HG03066 (cell line): Measurements from ENCODE around the gene OLFM2.

Source experiments
- ATAC-seq: cut with Tn5 transposase; IDR thresholded peaks from one replicate; pipeline ENCODE4 v1.9.1; 2021; ENCODE audit warnings: low read depth; ENCODE audit not compliant: unreplicated experiment

OLFM2 gene

DNA sequence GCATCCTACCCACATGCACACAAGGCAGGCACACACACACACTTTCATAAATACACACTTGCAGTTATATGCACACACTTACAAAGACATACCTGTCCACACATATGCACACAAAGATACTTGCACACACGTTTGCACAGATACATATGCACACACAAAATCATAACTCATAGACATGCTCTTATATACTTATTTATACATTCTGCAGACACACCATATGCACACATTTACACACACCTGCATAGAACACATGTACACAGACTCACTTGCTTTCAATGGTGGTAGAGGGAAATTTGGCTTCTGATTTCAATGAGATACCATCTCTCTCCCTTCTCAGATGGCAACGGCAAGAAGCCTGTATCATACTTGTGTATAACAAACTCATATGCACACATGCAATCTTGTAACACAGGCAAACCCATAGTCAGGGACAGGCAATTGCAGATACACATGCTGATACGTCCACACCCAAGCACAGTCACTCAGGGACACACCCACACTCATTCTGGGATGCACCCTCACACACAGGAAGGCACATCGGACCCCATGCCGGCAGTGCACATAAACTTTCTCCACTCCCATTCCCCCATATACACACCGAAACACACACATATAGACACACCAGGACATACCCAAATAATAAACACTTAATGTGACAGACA lies 24.7 kb downstream of the OLFM2 start:
- ATAC-seq, result no peak

DNA sequence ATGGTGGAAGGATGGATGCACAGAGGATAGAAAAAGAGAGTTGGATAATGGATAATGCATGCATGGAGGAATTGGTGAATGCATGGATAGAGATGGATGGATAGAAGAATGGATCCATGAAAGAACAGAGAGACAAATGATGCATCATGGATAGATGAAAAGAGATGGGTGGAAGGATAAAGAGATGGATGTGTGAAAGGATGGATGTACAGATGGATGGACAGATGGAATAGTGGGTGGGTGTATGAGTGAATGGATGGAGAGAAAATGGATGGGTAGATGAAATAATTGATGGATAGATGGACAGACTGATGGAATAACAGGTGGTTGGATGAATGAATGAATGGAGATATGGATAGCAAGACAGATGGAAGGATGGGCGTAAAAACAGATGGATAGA lies 25.7 kb downstream of the OLFM2 start:
- no peak for ATAC-seq

DNA sequence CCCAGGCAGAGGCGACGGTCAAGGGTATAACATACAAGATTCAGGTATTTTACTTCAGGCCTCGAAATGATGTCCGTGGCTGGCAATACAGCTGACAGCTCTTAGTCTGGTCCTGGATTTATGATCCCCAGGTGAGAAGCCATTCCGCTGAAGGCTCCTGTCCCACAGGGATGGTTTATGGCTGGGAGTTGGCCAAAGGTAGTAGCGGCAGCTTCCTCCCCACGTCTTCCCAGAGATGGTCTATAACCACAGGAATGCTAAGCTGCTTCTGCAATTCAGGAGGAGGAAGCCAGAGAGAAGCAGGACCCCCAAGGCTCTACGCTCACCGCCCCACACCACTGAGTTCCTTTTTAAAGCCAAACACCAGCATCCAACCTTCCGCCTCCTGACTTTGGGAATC lies 27.1 kb downstream of the OLFM2 start:
- ATAC-seq, result no peak

DNA sequence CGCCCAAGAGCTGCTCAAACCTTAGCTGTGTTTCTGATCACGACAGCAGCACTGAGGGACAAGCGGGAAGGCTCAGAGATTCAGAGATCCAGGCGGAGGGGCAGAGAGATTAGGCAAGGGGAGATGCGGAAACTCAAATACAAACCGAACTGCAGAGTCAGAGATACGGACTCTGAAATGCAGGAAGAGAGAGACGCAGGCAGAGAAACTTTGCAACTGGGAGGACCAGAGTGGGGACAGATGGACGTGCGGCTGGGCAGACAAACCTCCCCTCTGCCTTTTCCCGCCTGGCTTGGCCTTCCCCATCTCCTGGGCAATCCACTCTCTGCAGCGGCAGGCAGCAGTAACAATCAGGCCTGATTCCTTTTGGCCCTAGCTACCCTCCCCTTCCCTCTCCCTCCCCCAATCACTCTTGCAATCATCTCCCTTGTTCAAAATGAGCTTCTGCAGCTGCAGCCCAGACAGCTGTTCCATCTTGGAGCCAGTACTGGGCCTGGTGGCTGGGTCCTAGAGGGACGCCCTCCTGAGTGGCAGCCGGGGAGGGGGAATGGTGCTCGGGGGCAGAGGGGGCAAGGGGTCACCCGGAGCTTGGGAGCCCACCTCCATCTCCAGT lies 29.7 kb downstream of the OLFM2 start:
- ATAC-seq, result no peak

DNA sequence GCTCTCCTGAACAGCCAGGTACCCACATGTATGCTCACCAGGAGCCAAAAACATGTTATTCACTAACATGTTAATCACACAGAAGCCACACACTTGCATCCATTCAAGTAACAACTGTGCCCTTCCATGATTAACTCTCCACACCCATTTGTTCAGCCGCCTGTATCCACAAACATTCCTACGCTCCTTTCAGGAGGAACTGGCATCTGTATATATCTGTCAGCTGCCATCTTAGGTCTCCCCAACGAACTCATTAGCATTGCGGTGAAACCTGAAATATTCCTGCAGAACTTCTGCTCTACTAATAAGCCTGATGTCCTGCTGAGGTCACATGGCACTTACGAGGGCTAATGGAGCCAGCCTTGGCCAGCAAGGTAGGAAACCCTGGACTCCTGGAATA lies 33.0 kb downstream of the OLFM2 start:
- ATAC-seq, result no peak

DNA sequence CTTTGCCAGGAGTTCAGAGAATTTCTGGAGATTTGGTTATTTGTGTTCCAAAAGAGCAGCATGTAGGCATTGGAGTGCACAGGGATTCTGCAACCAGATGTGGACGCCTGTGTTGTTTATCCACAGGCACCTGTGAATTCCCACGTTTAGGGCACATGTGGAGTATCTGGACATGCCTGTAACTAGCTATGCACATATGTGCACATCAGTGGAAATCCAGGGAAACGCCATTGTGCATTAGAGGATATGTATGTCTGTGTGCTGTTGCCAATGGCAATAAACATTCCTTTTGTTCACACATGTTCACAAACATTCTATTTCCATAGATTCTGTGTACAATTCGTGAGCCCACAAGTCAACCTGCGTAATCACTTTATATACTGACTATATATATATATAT lies 34.7 kb downstream of the OLFM2 start:
- no peak for ATAC-seq

DNA sequence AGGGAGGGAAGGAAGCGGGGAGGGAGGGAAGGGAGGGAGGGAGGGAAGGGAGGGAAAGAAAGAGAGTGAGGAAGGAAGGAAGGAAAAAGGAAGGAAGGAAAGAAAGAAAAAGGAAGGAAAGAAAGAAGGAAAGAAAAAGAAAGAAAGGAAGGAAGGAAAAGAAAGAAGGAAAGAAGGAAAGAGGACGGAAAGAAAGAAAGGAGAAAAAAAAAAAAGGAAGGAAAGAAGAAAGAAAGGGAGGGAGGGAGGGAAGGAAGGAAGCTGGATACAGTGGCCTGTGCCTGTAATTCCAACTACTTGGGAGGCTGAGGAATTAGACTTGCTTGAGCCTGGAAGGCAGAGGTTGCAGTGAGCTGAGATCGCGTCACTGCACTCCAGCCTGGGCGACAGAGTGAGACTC lies 35.3 kb downstream of the OLFM2 start:
- no peak for ATAC-seq

DNA sequence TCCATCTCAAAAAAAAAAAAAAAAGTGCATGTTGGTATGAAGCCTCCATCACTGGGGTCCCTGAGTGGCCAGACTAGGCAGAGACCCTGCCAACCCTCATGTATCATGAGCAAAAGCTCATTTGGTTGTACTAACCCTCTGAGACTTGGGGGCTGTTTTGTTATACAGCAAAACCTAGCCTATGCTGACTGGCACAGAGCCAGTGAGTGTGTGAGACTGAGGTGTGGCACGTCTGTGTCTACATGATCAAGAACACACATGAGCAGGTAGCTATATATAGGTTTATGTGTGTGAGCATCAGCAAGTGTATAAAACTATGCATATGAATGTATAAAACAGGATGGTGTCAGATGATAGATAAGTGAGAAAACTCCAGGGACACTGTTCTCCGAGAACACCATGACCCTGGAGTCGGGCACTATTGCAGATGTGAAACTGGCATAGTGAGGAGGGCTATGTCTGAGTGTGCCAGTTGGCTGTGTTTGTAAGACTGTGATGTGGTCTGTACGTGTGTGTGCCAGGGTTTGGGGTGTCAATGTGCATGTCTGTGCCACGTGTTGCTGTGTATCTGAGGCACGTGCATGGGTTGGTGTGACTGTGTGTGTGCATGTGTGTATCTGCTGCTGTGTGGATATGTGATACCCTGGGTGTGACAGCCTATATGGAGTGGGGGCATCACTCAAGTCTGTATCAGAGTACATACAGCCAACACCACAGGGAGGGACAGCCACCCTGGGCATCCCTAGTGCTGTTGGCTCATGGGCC lies 44.5 kb downstream of the OLFM2 start:
- no peak for ATAC-seq

DNA sequence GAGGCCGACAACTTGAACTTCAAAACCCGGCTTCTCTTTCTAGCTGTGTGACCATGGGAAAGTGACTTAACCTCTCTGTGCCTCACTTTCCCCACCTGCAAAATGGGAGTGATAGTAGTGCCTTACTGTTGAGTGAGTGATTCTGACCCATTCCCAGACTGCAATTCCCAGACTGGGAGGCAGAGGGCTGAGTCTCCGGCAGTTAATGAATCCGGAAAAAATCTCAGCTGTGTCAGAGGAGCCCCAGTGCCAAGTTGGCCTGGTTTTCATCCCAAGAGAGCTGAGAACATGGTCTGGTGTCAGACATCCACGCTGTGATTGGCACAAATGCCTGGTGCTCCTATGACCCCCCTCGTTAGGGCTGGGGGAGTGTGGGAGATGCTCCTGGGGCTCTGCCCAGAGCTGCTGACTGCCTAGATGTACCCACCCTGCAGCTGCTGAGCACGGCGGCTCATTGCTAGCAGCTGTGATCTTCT lies 51.2 kb downstream of the OLFM2 start:
- ATAC-seq, result no peak

DNA sequence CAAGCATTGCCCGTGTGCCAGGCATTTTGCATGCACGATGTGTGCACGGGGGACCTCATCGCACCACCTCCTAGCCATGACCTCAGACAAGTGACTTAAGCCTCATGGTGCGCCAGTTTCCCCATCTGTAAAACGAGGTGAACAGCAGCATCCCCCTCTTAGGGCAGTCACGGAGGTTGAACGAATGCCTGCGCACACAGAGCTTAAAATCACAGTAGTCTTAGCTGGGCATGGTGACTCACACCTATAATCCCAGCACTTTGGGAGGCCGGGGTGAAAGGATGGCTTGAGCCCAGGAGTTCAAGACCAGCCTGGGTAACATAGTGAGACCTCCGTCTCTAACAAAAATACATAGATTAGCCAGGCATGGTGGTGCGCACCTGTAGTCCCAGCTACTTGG lies 52.6 kb downstream of the OLFM2 start:
- ATAC-seq, result no peak

DNA sequence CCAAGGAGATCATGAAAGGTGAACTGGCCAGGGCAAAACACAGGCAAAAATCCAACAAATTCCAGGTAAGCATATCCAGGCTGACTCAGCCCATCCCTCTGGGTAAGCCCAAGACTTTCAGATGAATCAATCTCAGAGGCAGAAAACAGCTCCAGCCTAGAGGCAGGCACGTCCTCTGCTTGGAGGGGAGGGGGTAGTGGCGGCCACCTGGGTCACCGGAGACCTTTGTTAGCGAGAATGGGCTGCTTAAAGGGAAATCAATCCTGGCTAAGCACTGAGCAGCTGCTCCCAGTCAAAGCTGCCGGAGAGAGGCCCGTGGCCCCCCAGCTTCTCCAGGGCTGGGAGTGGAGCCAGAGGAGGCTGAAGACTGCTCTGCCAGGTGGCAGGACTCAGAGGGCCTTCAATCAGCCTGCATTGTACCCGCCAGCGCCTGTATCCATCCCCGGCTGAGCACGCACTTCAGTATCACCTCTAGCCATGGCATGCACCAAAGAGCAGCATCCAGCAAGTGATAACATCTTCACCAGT lies 53.0 kb downstream of the OLFM2 start:
- ATAC-seq, result no peak

DNA sequence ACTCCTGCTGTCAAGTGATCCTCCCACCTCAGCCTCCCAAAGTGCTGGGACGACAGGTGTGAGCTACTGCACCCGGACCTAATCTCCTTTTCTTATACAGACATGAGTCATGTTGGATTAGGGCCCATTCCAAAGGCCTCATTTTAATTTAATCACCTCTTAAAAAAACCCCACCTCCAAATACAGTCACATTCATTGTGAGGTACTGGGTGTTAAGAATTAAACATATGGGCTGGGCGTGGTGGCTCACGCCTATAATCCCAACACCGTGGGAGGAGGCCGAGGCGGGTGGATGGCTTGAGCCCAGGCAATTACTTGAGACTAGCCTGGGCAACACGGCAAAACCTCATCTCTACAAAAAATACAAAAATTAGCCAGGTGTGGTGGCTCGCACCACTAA lies 54.6 kb downstream of the OLFM2 start:
- no peak for ATAC-seq

DNA sequence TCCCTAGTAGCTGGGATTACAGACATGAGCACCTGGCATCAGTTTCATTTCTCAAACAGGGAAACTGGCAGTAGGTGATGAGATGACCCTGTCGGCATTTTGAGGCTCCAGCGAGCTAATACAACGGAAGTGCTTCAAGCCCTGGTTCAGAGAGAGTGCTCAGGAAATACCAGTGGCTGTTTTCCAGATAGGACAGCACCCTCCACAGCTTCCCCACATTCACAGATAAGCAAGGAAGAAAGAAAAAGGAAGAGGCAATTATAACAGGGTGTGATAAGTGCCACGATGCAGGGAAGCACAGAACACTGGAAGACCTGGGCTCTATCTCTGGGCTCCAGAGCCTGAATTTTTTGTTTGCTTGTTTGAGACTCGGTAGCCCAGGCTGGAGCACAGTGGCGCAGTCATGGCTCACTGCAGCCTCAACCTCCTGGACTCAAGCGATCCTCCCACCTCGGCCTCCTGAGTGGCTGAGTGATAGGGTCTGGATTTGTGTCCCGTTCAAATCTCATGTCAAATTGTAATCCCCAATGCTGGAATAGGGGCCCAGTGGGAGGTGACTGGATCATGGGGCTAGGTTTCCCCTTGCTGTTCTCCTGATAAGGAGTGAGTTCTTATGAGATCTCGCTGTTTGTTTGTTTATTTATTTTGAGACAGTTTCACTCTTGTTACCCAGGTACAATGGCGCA lies 57.7 kb downstream of the OLFM2 start:
- no peak for ATAC-seq

DNA sequence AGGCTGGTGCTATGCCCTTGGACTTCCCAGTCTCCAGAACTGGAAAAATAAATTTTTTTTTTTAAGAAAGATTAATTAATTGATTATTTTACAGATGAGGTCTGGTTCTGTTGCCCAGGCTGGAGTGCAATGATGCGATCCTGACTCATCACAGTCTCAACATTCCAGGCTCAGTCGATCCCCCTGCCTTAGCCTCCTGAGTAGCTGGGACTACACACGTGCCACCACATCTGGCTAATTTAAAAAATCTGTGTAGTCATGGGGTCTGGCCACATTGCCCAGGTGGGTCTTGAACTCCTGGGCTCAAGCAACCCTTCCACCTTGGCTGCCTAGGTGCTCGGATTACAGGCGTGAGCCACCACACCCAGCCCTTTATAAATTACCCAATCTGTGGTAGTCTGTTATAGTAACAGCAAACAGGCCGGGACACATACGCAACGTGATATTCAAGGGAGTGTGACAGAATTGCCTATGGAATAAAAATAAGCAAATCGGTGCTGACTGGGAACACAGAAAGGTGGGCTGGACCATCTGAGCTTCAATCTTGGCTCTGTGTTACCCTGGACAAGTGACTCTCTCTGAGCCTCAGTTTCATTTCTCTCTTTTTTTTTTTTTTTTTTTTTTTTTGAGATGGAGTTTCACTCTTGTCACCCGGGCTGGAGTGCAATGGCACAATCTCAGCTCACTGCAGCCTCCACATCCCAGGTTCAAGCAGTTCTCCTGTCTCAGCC lies 58.4 kb downstream of the OLFM2 start:
- ATAC-seq, result no peak

DNA sequence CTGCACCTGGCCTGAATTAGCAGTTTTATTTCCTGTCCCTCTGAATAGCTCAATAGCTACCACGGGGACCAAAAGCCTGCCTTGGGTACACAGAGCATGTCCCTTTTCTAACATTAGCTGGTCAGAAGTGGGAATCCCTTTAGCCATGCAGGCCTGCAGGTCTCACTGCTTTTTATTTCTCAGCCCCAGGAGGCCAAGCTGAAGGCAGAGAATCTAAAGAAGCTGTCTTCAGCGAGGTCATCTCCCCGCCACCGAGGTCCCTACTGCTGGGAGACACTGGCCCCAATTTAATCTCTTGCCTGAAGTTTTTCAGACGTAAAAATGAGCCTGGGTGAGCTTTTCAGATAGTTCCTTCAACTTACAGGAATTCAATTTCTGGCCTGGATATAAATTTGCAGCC lies 60.5 kb downstream of the OLFM2 start:
- no peak for ATAC-seq

DNA sequence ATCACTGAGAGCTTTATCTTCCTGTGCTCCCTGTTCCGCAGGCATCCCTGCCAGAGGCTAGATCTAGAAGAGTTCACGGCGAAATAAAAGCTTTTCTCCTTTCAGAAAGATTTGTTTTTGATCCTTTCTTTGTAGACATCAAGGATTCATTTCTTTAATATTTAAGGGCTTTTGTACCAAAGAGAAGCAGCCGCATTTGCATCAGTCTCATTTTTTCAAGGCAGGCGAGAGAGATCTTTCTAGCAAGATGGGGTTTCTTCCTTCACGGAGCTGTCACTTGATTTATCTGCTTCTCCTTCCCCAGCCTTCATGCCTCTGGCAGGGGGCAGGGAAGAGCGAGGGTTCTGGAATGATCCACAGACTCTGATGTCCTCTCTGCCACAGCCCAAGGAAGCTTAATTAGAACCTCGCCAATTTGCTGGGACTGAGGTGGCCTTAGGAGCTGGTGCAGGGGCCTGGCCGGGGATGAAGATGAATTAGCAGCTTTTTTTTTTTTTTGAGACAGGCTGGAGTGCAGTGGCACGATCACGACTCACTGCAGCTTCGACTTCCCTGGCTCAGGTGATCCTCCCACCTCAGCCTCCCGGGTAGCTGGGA lies 61.2 kb downstream of the OLFM2 start:
- no peak for ATAC-seq

DNA sequence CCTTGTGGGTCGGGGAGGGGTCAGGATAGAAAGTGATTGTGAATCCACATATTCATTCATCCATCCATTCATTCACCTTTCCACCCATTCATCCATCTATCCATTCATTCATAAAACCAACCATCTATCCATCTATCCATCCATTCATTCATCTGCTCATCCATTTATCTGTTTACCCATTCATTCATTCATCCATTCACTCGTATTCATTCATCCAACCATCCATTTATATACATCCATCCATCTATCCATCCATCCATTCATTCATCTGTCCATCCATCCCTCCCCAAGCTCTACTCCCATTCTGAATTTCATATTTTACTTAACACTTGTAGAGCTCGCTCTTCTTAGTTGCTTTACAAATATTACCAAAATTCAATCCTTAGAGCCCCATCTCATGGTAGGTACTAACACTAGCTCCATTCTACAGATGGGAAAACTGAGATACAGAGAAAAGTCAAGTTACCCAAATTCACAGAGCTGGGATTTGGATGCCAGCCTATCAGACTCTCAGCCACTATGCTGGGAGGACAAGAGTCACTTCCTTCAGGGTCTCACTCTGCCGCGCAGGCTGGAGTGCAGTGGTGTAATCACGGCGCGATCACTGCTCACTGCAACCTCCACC lies 63.6 kb downstream of the OLFM2 start:
- no peak for ATAC-seq

DNA sequence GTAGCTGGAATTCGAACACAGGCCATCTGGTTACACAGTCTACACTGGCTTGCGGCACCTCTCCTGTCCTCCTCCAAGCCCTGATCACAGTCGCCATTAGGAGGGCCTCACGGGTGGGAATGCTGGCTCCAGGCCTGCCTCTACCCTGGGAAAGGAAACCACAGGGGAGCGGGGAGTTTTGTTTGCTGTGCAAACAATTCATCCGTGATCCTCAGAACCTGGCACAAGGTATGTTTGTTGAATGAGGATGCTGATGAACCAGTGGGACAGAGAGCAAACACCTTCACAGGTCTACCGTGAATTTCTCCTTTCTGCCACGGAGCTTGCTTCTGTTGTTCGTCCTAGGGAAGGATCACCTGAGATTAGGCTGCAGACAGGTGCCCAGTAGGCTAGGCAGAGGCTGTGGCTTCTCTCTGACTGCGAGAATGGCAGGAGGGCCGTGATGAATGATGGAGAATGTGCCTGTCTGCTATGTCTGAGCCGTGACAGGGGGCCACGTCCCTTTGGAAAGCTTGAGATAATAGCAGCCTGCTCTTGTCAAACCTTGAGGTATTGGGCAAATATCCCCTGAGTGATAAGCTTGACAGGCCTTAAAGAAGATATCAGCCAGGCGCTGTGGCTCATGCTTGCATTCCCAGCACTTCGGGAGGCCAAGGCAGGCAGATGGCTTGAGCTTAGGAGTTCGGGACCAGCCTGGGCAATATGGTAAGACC lies 64.5 kb downstream of the OLFM2 start:
- ATAC-seq, result no peak
